Calu3 (cell line): ENCODE results near the gene MEPCE. TPM values are rescaled to one million over a fixed set of nuclear protein-coding genes. Genes with fewer than 3 reads are reported as not detected.

Experiments
- BruUV-seq: library from RNA; stranded (reverse); fragments of 400-500 nt; replicated peaks from 2 replicates; lab custom pipeline; 2021; lab: Mats Ljungman, UMichigan
- CTCF ChIA-PET: fragments of 300-600 bp; sonication (Branson Sonifier 250); formaldehyde crosslinking; loops from one replicate; lab custom pipeline; 2022; ENCODE audit warnings: antibody characterized with exemption; lab: Charles Lee
- DNase-seq: peaks from one replicate; pipeline ENCODE4 v3.0.0; 2022
- H3K27ac Mint-ChIP-seq: one replicate; pipeline ENCODE4 v1.8.0; 2022; ENCODE audit warnings: mixed read lengths; ENCODE audit not compliant: unreplicated experiment
- H3K27me3 Mint-ChIP-seq: one replicate; pipeline ENCODE4 v1.8.0; 2022; ENCODE audit warnings: mixed read lengths; ENCODE audit not compliant: unreplicated experiment
- H3K36me3 Mint-ChIP-seq: one replicate; pipeline ENCODE4 v1.8.0; 2022; ENCODE audit warnings: mild to moderate bottlenecking, moderate library complexity, mixed read lengths; ENCODE audit not compliant: insufficient read depth, unreplicated experiment
- H3K4me1 Mint-ChIP-seq: one replicate; pipeline ENCODE4 v1.8.0; 2022; ENCODE audit warnings: mild to moderate bottlenecking, low read depth, mixed read lengths; ENCODE audit not compliant: unreplicated experiment
- H3K4me3 Mint-ChIP-seq: one replicate; pipeline ENCODE4 v1.8.0; 2022; ENCODE audit warnings: mild to moderate bottlenecking, low read depth, moderate library complexity, mixed read lengths; ENCODE audit not compliant: unreplicated experiment
- H3K9me3 Mint-ChIP-seq: one replicate; pipeline ENCODE4 v1.8.0; 2022; ENCODE audit warnings: low read depth, mixed read lengths; ENCODE audit not compliant: unreplicated experiment
- intact Hi-C: fragments of 100-400 bp; cut with micrococcal nuclease; formaldehyde crosslinking; loops from one replicate; pipeline ENCODE4 v1.10.0; 2022; ENCODE audit not compliant: unreplicated experiment
- total RNA-seq: library from RNA; stranded (reverse); gene quantifications from 2 replicates; pipeline ENCODE4 v1.2.3, GENCODE V29; 2022
- TF ChIP-seq, protein P1 (sequence below): fragments of 200-600 bp; IDR thresholded peaks from one replicate; pipeline ENCODE4 v1.8.0; 2022; ENCODE audit warnings: antibody characterized with exemption; ENCODE audit not compliant: unreplicated experiment

MEPCE gene
- total RNA-seq, 1 experiment from 2014 or later, result 26.1 TPM

- peaks cover 5% of the 10 kb centered on the region for H3K36me3 Mint-ChIP-seq
- CTCF ChIA-PET, result no interaction called here
- intact Hi-C loops, result no loop called here
- H3K9me3 Mint-ChIP-seq, result no peaks in the 10 kb centered on the region
- no peak overlapping the region for H3K4me3 Mint-ChIP-seq
- DNase-seq, result no peak
- H3K27ac Mint-ChIP-seq, result no peak overlapping the region
- no TSS peak for BruUV-seq
- H3K4me1 Mint-ChIP-seq, result no peaks in the 10 kb centered on the region
- H3K27me3 Mint-ChIP-seq, result peaks cover 50% of the 10 kb centered on the region
- TF ChIP-seq, protein P1, sequence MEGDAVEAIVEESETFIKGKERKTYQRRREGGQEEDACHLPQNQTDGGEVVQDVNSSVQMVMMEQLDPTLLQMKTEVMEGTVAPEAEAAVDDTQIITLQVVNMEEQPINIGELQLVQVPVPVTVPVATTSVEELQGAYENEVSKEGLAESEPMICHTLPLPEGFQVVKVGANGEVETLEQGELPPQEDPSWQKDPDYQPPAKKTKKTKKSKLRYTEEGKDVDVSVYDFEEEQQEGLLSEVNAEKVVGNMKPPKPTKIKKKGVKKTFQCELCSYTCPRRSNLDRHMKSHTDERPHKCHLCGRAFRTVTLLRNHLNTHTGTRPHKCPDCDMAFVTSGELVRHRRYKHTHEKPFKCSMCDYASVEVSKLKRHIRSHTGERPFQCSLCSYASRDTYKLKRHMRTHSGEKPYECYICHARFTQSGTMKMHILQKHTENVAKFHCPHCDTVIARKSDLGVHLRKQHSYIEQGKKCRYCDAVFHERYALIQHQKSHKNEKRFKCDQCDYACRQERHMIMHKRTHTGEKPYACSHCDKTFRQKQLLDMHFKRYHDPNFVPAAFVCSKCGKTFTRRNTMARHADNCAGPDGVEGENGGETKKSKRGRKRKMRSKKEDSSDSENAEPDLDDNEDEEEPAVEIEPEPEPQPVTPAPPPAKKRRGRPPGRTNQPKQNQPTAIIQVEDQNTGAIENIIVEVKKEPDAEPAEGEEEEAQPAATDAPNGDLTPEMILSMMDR, result no peak
These were observed 39.2 kb upstream of the MEPCE start for GRCh38 chr7:100390286-100391009.

DNA sequence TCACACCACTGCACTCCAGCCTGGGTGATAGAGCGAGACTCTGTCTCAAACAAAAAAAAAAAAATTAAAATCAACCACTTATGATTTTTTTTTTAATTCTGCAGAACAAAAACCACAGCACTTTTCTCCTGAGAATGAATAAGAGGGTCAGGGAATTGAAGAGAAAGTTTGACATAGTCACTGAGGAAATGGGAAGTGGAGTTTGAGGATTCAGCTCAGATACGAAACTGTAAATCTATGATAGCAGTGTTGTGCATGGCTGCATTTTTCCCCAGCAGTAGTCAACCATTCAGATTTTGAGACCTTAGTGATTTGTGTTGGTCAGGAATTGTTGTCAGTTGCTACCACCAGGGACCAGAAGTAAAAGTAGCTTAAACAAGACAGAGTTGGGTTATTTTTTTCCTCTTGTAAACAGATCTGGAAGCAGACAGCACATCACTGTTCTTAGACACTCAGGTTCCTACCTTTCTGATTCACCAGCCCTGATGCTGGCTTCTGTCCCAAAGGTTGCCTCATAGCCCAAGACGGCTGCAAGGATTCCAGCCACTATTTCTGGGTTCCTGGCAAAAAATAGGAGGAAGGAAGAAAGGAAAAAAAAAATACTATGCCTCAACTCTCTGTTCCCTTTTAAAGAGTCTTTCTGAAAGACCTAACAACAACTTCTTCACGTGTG is 36.3 kb upstream of the MEPCE start:
- DNase-seq, result no peak
- Mint-ChIP-seq H3K9me3 (no peaks in the 10 kb centered on the region), H3K27ac (no peak overlapping the region), H3K4me1 (no peaks in the 10 kb centered on the region), H3K36me3 (peaks cover 5% of the 10 kb centered on the region), H3K27me3 (peaks cover 61% of the 10 kb centered on the region), H3K4me3 (no peak overlapping the region)
- TF ChIP-seq, protein P1, result no peak
- intact Hi-C loops, result no loop called here
- CTCF ChIA-PET, result no interaction called here
- BruUV-seq, result no TSS peak

GRCh38 chr7:100394077-100394476 is 35.6 kb upstream of the MEPCE start:
- peaks cover 5% of the 10 kb centered on the region for H3K36me3 Mint-ChIP-seq
- DNase-seq, result no peak
- H3K4me1 Mint-ChIP-seq, result no peaks in the 10 kb centered on the region
- CTCF ChIA-PET, result no interaction called here
- H3K9me3 Mint-ChIP-seq, result no peaks in the 10 kb centered on the region
- H3K4me3 Mint-ChIP-seq, result no peak overlapping the region
- TF ChIP-seq, protein P1, result no peak
- no peak overlapping the region for H3K27ac Mint-ChIP-seq
- intact Hi-C loops, result no loop called here
- BruUV-seq, result no TSS peak
- peaks cover 64% of the 10 kb centered on the region for H3K27me3 Mint-ChIP-seq

GRCh38 chr7:100396421-100396982 is 33.1 kb upstream of the MEPCE start:
- Mint-ChIP-seq H3K27ac (no peak overlapping the region), H3K27me3 (peaks cover 45% of the 10 kb centered on the region), H3K9me3 (no peaks in the 10 kb centered on the region), H3K36me3 (no peaks in the 10 kb centered on the region), H3K4me3 (no peak overlapping the region), H3K4me1 (no peaks in the 10 kb centered on the region)
- no peak for DNase-seq
- TF ChIP-seq, protein P1, result no peak
- no TSS peak for BruUV-seq
- intact Hi-C loops, result no loop called here
- CTCF ChIA-PET, result no interaction called here
